Small intestine (tissue), 7 donors: ENCODE measurements around the gene WNT9B. TPM values are rescaled to one million over a fixed set of nuclear protein-coding genes. Genes with fewer than 3 reads are reported as not detected.
"Not testable (repeated sequence)": the region's sequence is repeated elsewhere in the genome, so short reads cannot be mapped to it uniquely, and the experiment has no call there.

Experiments
- DNase-seq, 2 donors: peaks; one replicate each; pipeline versions ENCODE4 v3.0.0 to v3.0.0-alpha.2; 2013
- FAIRE-seq: peaks from 2 replicates; lab custom pipeline; 2012; peaks lifted over from hg19 to GRCh38; lab: Jason Lieb, UNC
- H3K27ac ChIP-seq, 3 donors: one replicate each; pipeline ENCODE4 v1.5.1; 2013; ENCODE audit warnings: low read length in 2 of 3, mild to moderate bottlenecking in 2 of 3, control low read depth in 1 of 3, inconsistent platforms in 1 of 3, low read depth in 1 of 3, moderate library complexity in 1 of 3
- H3K27me3 ChIP-seq, 3 donors: one replicate each; pipeline ENCODE4 v1.6.1; 2013; ENCODE audit warnings: low read length in 3 of 3, inconsistent platforms in 1 of 3; ENCODE audit not compliant: control insufficient read depth in 3 of 3, insufficient read depth in 3 of 3
- H3K36me3 ChIP-seq, 3 donors: one replicate each; pipeline ENCODE4 v1.6.1; 2013; ENCODE audit warnings: low read length in 3 of 3, inconsistent platforms in 1 of 3, low read depth in 1 of 3, mild to moderate bottlenecking in 1 of 3, moderate library complexity in 1 of 3; ENCODE audit not compliant: control insufficient read depth in 3 of 3, insufficient read depth in 2 of 3
- H3K4me1 ChIP-seq, 3 donors: one replicate each; pipeline ENCODE4 v1.6.1; 2013; ENCODE audit warnings: low read length in 2 of 3, inconsistent platforms in 1 of 3, low read depth in 1 of 3, mild to moderate bottlenecking in 1 of 3, moderate library complexity in 1 of 3; ENCODE audit not compliant: control insufficient read depth in 3 of 3, insufficient read depth in 2 of 3
- H3K4me3 ChIP-seq, 3 donors: one replicate each; pipeline ENCODE4 v1.5.1; 2013; ENCODE audit warnings: low read length in 3 of 3, control low read depth in 1 of 3, inconsistent platforms in 1 of 3, low read depth in 1 of 3, mild to moderate bottlenecking in 1 of 3, moderate library complexity in 1 of 3
- H3K9me3 ChIP-seq, 2 donors: one replicate each; pipeline ENCODE4 v1.6.1; 2013; ENCODE audit warnings: low read depth in 1 of 2, low read length in 1 of 2; ENCODE audit not compliant: control insufficient read depth in 2 of 2, insufficient read depth in 1 of 2
- WGBS, 3 donors: extraction: QIAGEN DNeasy Blood & Tissue Kit; methylation state at CpG; one replicate each; pipeline ENCODE4 v1.1.7; 2013; 5-methylcytosine and 5-hydroxymethylcytosine counted together
- polyA plus RNA-seq, 4 donors: library from polyadenylated mRNA; stranded (reverse) in 3 of 4; unstranded in 1 of 4; fragments of 200-250 nt in 3 of 4; fragments of 120-200 nt in 1 of 4; gene quantifications; one replicate each; pipeline versions ENCODE4 v1.2.1 to v1.2.3, GENCODE V29; 2013
- donor health status: healthy with polysubstance abuse.
- donor health status: control.
- donor health status: control.
- donor health status: Bipolar disorder and iron deficiency.
- donor health status: healthy.

Gene WNT9B
- polyA plus RNA-seq, 4 donors = 0.01 to 0.63 (median 0.38) TPM

GRCh38 chr17:46917516-46917915 lies 66.1 kb downstream of the WNT9B start:
- Histone ChIP-seq H3K9me3 (peaks cover 0 to 7% of the 10 kb centered on the region in 2 donors), H3K27ac (no peak overlapping the region), H3K27me3 (no peaks in the 10 kb centered on the region), H3K4me1 (no peaks in the 10 kb centered on the region), H3K36me3 (no peaks in the 10 kb centered on the region), H3K4me3 (no peak overlapping the region)
- WGBS, 3 donors = 69 to 85% (median 81%) methylated on average over 4 of the region's 4 CpGs
- FAIRE-seq (no peak), DNase-seq (no peak)

GRCh38 chr17:46921962-46922361 lies 70.6 kb downstream of the WNT9B start:
- H3K9me3 ChIP-seq, FAIRE-seq, H3K4me3 ChIP-seq, H3K36me3 ChIP-seq, H3K27ac ChIP-seq, H3K27me3 ChIP-seq, DNase-seq: not testable (repeated sequence)
- WGBS, 3 donors = 73 to 89% (median 82%) methylated on average over 4 of the region's 4 CpGs
- peaks cover 2 to 18% (median 9%) of the 10 kb centered on the region in 3 donors for H3K4me1 ChIP-seq

GRCh38 chr17:46922487-46922803 lies 71.1 kb downstream of the WNT9B start:
- FAIRE-seq (no peak), DNase-seq (no peak)
- Histone ChIP-seq H3K4me1 (peaks cover 3 to 23% (median 12%) of the 10 kb centered on the region in 3 donors), H3K9me3 (no peaks in the 10 kb centered on the region), H3K36me3 (no peaks in the 10 kb centered on the region), H3K27ac (peak overlapping the region; percentile 88 to 99 (median 95)), H3K4me3 (peak overlapping the region; percentile 67 to 99 (median 81)), H3K27me3 (no peaks in the 10 kb centered on the region)
- 0 to 1% (median 0%) methylated on average over 6 of the region's 6 CpGs for WGBS, 3 donors

GRCh38 chr17:46922804-46923635 lies 71.6 kb downstream of the WNT9B start, which contains the start of gene GOSR2:
TSS of gene GOSR2 (plus strand) at chr17:46923160. CDS start at chr17:46923193, 33 bp downstream.
- Histone ChIP-seq H3K36me3 (peaks cover 0 to 3% (median 0%) of the 10 kb centered on the region in 3 donors), H3K27me3 (no peaks in the 10 kb centered on the region), H3K4me1 (peaks cover 7 to 29% (median 16%) of the 10 kb centered on the region in 3 donors), H3K4me3 (peak within 1 kb of the TSS; percentile 67 to 99 (median 81)), H3K27ac (peak within 1 kb of the TSS; percentile 88 to 99 (median 95)), H3K9me3 (no peaks in the 10 kb centered on the region)
- 0% methylated on average over 49 to 52 of the region's 52 CpGs for WGBS, 3 donors
- FAIRE-seq (no peak), DNase-seq (peak; percentile 85 to 98)

DNA sequence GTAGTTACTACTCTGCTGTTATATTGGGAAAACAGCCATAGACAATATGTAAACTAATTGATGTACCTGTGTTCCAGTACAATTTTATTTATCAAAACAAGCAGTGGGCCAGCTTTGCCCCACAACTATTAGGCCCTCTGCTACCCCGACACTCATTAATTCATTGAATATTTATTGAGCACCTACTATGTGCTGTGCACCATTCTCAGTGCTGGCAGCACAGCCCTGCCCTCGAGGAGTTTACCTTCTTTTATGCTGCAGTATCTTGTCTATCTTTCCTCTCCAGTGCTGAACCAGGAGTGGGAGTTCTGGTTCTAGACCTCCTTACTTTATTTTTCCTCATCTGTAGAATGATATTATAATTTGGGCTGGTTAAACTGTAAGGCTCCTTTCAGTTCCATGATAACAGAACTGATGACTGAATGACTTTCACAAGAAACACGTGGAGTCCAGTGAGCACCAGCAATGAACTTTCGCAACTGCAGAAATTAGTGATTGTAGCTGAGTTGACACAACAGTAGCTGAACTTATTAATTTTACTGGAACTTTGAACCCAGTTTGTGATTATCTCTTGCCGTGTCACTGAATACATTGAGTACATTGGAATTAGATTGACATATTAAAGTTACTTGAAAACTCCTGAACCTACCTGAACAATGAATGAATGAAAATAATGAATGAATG lies 73.9 kb downstream of the WNT9B start:
- FAIRE-seq = peak; percentile 74
- peak overlapping the region; percentile 41 to 88 (median 86) for H3K27ac ChIP-seq
- peaks cover 12 to 51% (median 16%) of the 10 kb centered on the region in 3 donors for H3K4me1 ChIP-seq
- DNase-seq = peak; percentile 88 to 94
- H3K4me3 ChIP-seq = peak overlapping the region in 1 of 3 donors; percentile 3
- H3K36me3 ChIP-seq = peaks cover 0 to 11% (median 0%) of the 10 kb centered on the region in 3 donors
- no peaks in the 10 kb centered on the region for H3K27me3 ChIP-seq
- WGBS, 3 donors = 25 to 60% (median 46%) methylated on average over 5 of the region's 5 CpGs
- H3K9me3 ChIP-seq = no peaks in the 10 kb centered on the region

- WGBS, 3 donors = 52 to 70% (median 55%) methylated on average over 10 of the region's 10 CpGs
- Histone ChIP-seq H3K27ac (peak overlapping the region; percentile 86 to 88 (median 86)), H3K36me3 (peaks cover 21 to 29% (median 24%) of the 10 kb centered on the region in 3 donors)
Observed at GRCh38 chr17:46928467-46929261, 77.3 kb downstream of the WNT9B start.

DNA sequence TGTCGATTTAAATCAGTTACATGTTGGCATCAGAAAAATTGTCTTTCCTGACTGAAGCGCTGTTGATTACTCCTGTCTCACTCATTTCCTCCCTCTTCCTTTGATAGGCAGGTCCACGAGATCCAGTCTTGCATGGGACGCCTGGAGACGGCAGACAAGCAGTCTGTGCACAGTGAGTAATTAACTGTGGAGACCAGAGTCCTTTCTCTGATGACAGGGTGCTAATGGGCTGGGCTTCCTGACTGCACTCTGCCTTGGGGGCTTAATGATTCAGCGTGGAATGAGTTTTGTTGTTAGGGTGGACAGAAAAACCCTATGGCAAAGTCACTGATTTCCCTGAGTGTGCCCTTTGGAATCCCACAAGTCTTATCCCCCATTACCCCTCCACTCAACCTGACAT lies 78.0 kb downstream of the WNT9B start:
- Histone ChIP-seq H3K36me3 (peaks cover 26 to 37% (median 28%) of the 10 kb centered on the region in 3 donors), H3K9me3 (no peaks in the 10 kb centered on the region), H3K4me1 (peaks cover 12 to 55% (median 14%) of the 10 kb centered on the region in 3 donors), H3K27ac (peak overlapping the region; percentile 84 to 88 (median 86)), H3K27me3 (no peaks in the 10 kb centered on the region), H3K4me3 (no peak overlapping the region)
- FAIRE-seq (no peak), DNase-seq (peak; percentile 91 to 93)
- WGBS, 3 donors = 19 to 52% (median 43%) methylated on average over 6 of the region's 6 CpGs

More at GRCh38 chr17:46928467-46929261, 77.3 kb downstream of the WNT9B start:
- FAIRE-seq (no peak), DNase-seq (peak; percentile 73 to 91)
- Histone ChIP-seq H3K9me3 (no peaks in the 10 kb centered on the region), H3K4me1 (peaks cover 12 to 57% (median 16%) of the 10 kb centered on the region in 3 donors), H3K27me3 (no peaks in the 10 kb centered on the region), H3K4me3 (peak overlapping the region in 1 of 3 donors; percentile 46)
